C4-2B (cell line): ENCODE results near the gene ANO10.

Experiments used
- CTCF ChIP-seq: fragments of 450-650 bp; conservative IDR thresholded peaks from 2 replicates; pipeline ENCODE4 v1.5.1; 2017; ENCODE audit warnings: mild to moderate bottlenecking
- ZFX ChIP-seq: fragments of 450-650 bp; IDR thresholded peaks from 2 replicates; pipeline ENCODE4 v1.6.1; 2017

- TF ChIP-seq CTCF, result no peak
- TF ChIP-seq ZFX, result no peak
These were observed 256.9 kb downstream of the ANO10 start for GRCh38 chr3:43364926-43365325.
